Fibroblast of lung (primary cell): ENCODE results near the gene NLRP4.
"Not testable (repeated sequence)": the region's sequence is repeated elsewhere in the genome, so short reads cannot be mapped to it uniquely, and the experiment has no call there.

ENCODE experiments used
- EZH2 ChIP-seq: IDR thresholded peaks from 2 replicates; pipeline ENCODE4 v1.5.1; 2012; ENCODE audit warnings: low read length, control low read depth, mild to moderate bottlenecking; ENCODE audit errors: missing control alignments
- TF ChIP-seq, protein P1 (sequence below), 2 donors: IDR thresholded peaks in 1 of 2; conservative IDR thresholded peaks in 1 of 2; 1 replicate in 1 of 2; 2 replicates in 1 of 2; pipeline ENCODE4 v1.5.1; 2011 to 2012; ENCODE audit warnings: low read length in 2 of 2, control low read depth in 1 of 2, inconsistent platforms in 1 of 2, low read depth in 1 of 2, mild to moderate bottlenecking in 1 of 2

DNA sequence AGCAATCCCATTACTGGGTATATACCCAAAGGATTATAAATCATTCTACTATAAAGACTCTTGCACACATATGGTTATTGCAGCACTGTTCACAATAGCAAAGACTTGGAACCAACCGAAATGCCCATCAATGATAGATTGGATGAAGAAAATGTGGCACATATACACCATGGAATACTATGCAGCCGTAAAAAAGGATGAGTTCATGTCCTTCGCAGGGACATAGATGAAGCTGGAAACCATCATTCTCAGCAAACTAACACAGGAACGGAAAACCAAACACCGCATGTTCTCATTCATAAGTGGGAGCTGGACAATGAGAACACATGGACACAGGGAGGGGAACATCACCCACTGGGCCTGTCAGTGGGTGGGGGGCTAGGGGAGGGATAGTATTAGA lies 92.9 kb downstream of the NLRP4 start:
- TF ChIP-seq, protein P1, sequence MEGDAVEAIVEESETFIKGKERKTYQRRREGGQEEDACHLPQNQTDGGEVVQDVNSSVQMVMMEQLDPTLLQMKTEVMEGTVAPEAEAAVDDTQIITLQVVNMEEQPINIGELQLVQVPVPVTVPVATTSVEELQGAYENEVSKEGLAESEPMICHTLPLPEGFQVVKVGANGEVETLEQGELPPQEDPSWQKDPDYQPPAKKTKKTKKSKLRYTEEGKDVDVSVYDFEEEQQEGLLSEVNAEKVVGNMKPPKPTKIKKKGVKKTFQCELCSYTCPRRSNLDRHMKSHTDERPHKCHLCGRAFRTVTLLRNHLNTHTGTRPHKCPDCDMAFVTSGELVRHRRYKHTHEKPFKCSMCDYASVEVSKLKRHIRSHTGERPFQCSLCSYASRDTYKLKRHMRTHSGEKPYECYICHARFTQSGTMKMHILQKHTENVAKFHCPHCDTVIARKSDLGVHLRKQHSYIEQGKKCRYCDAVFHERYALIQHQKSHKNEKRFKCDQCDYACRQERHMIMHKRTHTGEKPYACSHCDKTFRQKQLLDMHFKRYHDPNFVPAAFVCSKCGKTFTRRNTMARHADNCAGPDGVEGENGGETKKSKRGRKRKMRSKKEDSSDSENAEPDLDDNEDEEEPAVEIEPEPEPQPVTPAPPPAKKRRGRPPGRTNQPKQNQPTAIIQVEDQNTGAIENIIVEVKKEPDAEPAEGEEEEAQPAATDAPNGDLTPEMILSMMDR (conservative IDR thresholded peaks at IDR 0.05 in 1 of 2, IDR thresholded peaks at IDR 0.05 in 1 of 2; ENCODE audit: low read depth in 1 of 2, low read length in 2 of 2) = not testable (repeated sequence)
- TF ChIP-seq EZH2 = not testable (repeated sequence)
